Mesodermal cell (in vitro differentiated cells): ENCODE measurements around the gene DDAH2.

ENCODE experiments used
- H3K27ac ChIP-seq: 2 replicates; pipeline ENCODE4 v1.7.0; 2013; ENCODE audit warnings: mild to moderate bottlenecking, low read depth, low read length, moderate library complexity; ENCODE audit not compliant: severe bottlenecking
- H3K36me3 ChIP-seq: 2 replicates; pipeline ENCODE4 v1.7.1; 2013; ENCODE audit warnings: mild to moderate bottlenecking, low read length, moderate library complexity; ENCODE audit not compliant: control insufficient read depth, insufficient read depth
- H3K4me1 ChIP-seq: one replicate; pipeline ENCODE4 v1.7.1; 2013; ENCODE audit warnings: mild to moderate bottlenecking, low read length; ENCODE audit not compliant: insufficient read depth, control insufficient read depth, poor library complexity, severe bottlenecking
- H3K4me3 ChIP-seq: 2 replicates; pipeline ENCODE4 v1.7.0; 2013; ENCODE audit warnings: low read length, control low read depth, mild to moderate bottlenecking; ENCODE audit not compliant: insufficient read depth, poor library complexity, severe bottlenecking; ENCODE audit errors: extremely low read depth
- H3K9me3 ChIP-seq: 2 replicates; pipeline ENCODE4 v1.7.1; 2013; ENCODE audit warnings: mild to moderate bottlenecking, low read length, moderate library complexity; ENCODE audit not compliant: control insufficient read depth
- WGBS, 2 experiments: methylation state at CpG; one replicate each; pipeline ENCODE4 v1.1.5; 2013; ENCODE audit warnings: missing lambda C conversion rate in 2 of 2; ENCODE audit not compliant: insufficient coverage in 2 of 2; 5-methylcytosine and 5-hydroxymethylcytosine counted together

DDAH2 gene

DNA sequence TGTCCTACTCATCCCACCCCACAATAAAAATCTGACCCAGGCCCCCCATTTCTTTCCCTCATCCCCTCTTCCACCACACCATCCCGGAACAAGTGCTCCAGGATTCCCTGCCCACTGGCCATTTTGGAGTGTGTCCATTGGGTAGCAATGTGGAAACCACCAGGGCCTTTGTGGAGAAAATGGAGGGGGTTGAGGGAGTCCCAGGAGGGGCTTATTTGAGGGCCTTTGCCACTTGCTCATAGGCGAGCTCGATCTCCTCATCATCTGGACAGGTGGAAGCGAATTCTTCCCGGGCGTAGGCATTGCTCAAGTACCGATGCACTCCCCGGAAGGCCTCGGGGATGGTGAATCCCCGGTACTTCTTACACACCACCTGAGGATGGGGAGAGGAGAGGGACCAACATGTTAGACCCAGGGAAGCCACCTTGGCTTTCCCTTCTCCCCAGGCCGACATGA, 1.6 kb upstream of the DDAH2 start:
- peak overlapping the region; percentile 94 for H3K4me3 ChIP-seq
- H3K27ac ChIP-seq, result peak overlapping the region; percentile 94
- 85 to 90% methylated on average over 4 to 6 of the region's 11 CpGs for WGBS, 2 experiments
- H3K9me3 ChIP-seq, result no peaks in the 10 kb centered on the region
- H3K36me3 ChIP-seq, result peaks cover 74% of the 10 kb centered on the region
- H3K4me1 ChIP-seq, result peaks cover 30% of the 10 kb centered on the region

DNA sequence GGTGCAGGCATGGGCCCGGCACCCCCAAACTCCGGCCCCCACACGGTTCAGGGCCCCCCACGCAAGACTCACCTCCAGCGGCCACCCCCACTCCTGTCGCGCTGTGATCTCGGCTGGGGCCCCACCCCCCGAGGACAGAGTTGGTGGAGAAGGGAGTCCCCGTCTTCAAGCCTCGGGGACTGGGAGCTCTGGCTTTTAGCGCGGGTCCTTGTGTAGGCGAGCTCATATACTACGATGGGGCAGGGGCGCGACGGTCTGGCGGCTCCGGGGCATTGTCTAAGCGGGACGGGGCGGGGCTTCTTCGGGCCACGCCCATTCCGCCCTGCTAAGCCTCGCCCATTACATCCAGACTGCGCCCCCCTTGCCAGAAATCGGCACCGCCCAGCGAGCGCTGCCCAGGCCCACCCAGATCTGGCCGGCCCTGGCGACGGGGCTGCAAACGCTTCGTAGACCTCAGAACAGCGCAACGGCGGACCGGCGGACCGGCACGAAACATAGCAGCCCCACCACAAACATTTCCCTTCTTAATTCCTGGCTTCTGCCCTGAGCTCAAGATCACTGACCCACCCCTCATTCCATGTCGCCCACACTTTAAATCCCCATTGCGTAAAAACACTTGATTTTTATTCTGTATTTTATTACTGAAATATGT, 1.0 kb upstream of the DDAH2 start:
- H3K36me3 ChIP-seq, result peaks cover 79% of the 10 kb centered on the region

DNA sequence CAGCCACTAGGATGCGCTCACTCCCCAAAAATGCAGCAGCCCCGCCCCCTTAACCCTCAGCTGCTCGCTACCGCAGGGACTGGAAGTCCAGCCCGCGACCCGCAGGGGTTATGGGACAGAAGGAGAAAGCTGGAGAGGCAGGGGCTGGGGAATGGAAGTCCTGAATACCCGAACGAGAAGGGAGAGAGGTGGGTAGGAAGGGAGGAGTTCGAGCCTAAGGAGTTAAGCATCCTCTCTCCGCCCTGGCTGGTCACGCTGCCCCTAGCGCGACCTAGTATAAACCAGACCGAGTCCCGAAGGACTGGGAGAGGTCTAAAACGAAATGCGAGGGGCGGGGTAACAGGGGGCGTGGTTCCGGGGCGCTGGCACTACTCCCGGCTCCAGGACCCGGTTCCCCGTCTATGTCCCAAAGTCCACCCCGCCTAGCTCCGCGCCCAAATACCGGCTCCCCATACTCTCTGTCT, 448 bp upstream of the DDAH2 start:
- Histone ChIP-seq H3K9me3 (no peaks in the 10 kb centered on the region), H3K27ac (peak overlapping the region; percentile 94), H3K36me3 (peaks cover 84% of the 10 kb centered on the region), H3K4me1 (peaks cover 30% of the 10 kb centered on the region), H3K4me3 (peak overlapping the region; percentile 94)
- WGBS, 2 experiments, result 0% methylated on average over 13 to 18 of the region's 29 CpGs

More for the DNA sequence above, 1.0 kb upstream of the DDAH2 start:
- Histone ChIP-seq H3K4me3 (peak overlapping the region; percentile 94), H3K27ac (peak overlapping the region; percentile 94), H3K4me1 (peaks cover 30% of the 10 kb centered on the region), H3K9me3 (no peaks in the 10 kb centered on the region)
- 0 to 1% methylated on average over 26 to 34 of the region's 46 CpGs for WGBS, 2 experiments

DNA sequence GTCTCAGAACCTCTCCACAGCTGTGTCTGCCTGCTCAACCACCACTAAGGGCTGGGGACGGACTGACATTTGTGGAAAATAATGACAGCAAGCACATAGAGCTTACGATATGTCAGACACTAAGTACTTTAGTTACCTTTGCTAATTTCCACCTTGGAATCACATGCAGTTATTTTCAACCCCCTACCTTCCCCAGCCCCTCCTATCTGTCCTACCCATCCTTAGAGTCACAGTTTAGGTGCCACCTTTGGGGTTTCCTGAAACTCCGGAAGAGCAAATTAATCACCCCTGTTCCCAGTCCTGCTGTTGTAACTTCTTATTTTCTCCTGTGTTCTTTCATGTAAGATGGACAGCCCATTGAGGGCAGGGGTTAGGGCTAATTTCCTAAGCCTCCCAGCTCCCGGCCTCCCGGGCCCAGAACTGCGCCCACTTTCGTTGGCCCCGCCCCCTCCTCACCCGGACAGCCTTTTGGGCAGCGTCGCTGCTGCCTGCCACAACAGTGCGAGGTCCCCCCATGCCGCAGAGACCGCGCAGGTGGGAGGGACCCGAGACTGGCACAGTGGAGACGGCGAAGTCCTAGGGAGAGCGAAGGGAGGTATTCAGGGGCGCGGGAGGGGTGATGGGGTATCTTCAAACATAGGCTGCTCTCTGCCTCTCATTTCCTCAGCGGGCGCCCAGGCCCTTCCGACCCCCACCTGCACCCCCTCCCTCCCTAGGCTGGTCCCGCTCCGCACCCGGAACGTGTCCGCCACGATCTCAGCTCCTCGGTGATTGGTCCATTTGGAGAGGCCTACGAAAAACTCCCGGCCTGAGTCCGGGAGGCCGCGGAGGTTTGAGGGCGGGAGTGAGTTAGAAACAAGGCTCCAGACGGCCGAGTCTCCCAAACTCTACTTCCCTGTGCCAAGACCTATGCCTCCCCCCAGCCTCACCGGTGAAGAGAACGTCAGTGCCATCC, 1.1 kb downstream of the DDAH2 start:
- Histone ChIP-seq H3K4me1 (peaks cover 24% of the 10 kb centered on the region), H3K9me3 (no peaks in the 10 kb centered on the region), H3K27ac (no peak overlapping the region), H3K4me3 (no peak overlapping the region), H3K36me3 (peaks cover 71% of the 10 kb centered on the region)
- WGBS, 2 experiments, result 93 to 96% methylated on average over 32 to 35 of the region's 41 CpGs

DNA sequence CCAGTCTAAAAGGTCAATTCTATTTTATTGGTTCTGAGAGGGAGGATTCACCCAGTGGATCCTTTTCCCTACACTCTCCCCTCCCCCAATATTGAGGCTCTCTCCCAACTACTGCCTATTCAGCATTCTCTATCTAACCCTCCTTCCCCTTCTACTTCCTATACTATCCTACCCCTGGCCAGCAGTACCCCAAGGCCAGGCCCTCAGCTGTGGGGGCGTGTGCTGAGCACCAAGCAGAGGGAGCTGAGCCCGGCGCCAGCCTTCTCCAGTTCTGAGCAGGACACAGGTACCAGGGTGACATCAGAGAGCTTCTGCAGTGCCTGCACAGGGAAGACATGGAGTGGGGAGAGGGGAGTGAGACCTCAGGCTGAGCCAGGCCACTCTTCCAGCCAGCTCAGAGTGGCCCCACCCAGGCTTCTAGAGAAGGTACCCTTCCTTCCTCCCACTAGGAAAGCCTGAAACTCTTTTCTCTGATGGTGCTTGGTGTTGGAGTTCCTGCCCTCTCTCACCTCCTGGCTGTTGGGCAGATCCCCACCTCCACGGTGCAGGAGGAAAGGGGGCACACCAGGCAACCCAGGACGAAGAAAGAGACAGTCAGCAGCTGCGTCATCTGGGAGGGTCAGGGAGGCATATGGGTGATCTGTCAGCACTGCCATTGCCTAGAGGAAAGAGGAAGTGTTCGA, 1.9 kb downstream of the DDAH2 start:
- peaks cover 20% of the 10 kb centered on the region for H3K4me1 ChIP-seq
- no peak overlapping the region for H3K4me3 ChIP-seq
- peaks cover 64% of the 10 kb centered on the region for H3K36me3 ChIP-seq
- no peaks in the 10 kb centered on the region for H3K9me3 ChIP-seq
- no peak overlapping the region for H3K27ac ChIP-seq
- 90 to 96% methylated on average over 2 to 5 of the region's 7 CpGs for WGBS, 2 experiments

DNA sequence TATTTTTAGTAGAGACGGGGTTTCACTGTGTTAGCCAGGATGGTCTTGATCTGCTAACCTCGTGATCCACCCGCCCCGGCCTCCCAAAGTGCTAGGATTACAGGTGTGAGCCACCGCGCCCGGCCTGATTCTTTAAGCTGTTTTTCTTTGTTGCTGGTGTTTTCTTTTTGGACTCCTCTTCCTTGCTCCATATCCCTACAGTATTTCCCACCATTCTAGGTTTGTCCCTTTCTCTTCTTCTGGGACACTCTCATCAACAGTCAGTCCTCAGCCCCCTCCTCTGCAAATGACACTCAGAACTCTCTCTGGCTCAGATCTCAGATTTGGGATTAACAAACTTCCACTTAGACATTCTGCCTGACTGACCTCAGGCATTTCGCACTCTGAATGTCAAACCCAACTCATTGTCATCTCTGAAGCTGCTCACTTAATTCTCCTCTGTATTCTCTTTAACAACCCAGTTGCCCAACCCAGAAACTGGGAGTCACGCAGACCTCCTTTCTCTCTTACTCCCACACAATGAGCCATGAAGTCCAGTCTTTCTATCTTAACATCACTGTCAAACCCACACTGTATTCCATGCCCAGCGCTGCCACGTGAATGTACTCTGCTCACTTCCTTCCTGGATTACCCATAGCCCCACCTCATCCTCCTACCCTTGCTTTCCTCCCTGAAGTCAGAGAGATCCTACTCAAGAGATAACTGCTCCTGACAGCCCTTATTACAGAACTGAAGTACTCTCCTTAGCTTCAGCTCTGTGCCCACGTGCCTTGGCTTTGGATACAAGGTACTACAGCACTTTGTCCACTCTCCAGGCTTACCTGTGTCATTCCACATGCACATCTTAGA, 3.4 kb downstream of the DDAH2 start:
- Histone ChIP-seq H3K27ac (no peak overlapping the region), H3K36me3 (peaks cover 49% of the 10 kb centered on the region), H3K9me3 (no peaks in the 10 kb centered on the region), H3K4me1 (peaks cover 6% of the 10 kb centered on the region), H3K4me3 (no peak overlapping the region)
- WGBS, 2 experiments, result 92 to 94% methylated on average over 8 to 12 of the region's 12 CpGs

DNA sequence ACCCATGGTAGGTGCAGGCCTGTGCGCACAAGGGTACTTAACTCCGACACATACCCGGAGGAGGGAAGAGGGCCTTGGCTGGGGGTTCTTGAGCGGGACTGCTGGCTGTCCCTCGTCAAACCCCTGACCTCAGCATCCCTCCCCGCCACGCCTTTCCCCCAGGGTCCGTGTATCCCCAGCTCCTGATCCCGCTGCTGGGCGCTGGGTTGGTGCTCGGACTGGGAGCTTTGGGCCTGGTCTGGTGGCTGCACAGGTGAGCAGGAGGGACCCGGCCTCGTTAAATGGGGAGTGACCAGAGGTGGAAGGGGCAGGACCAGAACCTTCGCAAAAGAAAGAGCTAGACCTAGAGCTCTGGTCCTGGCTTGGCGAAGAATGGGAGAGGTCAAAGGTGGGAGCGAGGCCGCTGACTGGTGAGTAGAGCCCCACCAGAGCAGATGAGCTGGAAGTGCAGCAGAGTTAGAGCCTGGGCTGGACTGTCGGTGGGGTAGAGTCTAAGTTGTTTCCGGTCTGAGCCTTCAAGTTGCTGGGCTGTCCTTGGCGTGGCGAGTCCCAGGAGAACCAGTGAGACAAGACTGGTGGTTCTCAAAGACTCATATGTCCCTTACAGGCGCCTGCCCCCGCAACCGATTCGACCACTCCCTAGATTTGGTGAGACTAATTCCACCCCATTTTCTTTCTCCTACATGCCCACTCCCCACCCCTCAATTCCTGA, 5.0 kb downstream of the DDAH2 start:
- Histone ChIP-seq H3K4me3 (no peak overlapping the region), H3K9me3 (no peaks in the 10 kb centered on the region), H3K36me3 (peaks cover 47% of the 10 kb centered on the region), H3K4me1 (peaks cover 3% of the 10 kb centered on the region), H3K27ac (no peak overlapping the region)
- 94 to 97% methylated on average over 23 to 24 of the region's 25 CpGs for WGBS, 2 experiments

DNA sequence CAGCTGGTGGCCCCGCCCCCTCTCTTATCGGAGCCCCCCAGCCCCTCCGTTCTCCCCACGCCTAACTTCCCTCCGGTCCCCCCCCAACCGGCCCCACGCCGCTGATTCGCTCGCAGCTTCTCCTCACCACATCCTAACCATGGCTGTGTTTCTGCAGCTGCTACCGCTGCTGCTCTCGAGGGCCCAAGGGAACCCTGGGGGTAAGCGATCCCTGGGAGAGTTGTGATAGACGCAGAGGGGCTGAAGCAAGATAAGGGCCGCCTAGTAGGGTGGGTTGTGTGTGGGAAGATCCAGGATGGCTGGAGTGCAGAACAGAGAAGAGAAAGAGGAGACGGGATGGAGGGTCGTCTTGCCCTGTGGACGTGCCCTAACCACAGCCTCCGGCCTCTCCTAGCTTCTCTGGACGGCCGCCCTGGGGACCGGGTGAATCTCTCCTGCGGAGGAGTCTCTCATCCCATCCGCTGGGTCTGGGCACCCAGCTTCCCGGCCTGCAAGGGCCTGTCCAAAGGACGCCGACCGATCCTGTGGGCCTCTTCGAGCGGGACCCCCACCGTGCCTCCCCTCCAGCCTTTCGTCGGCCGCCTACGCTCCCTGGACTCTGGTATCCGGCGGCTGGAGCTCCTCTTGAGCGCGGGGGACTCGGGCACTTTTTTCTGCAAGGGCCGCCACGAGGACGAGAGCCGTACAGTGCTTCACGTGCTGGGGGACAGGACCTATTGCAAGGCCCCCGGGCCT, 5.7 kb downstream of the DDAH2 start, which contains the start of gene MPIG6B:
TSS of gene MPIG6B (plus strand) at position 129 of the 735 bp plus-strand sequence. CDS start at position 140, 11 bp downstream.
- WGBS, 2 experiments, result 94% methylated on average over 31 to 35 of the region's 46 CpGs
- peaks cover 42% of the 10 kb centered on the region for H3K36me3 ChIP-seq
- no peaks in the 10 kb centered on the region for H3K4me1 ChIP-seq
- H3K27ac ChIP-seq, result no peak within 1 kb of the TSS
- no peaks in the 10 kb centered on the region for H3K9me3 ChIP-seq
- no peak within 1 kb of the TSS for H3K4me3 ChIP-seq

DNA sequence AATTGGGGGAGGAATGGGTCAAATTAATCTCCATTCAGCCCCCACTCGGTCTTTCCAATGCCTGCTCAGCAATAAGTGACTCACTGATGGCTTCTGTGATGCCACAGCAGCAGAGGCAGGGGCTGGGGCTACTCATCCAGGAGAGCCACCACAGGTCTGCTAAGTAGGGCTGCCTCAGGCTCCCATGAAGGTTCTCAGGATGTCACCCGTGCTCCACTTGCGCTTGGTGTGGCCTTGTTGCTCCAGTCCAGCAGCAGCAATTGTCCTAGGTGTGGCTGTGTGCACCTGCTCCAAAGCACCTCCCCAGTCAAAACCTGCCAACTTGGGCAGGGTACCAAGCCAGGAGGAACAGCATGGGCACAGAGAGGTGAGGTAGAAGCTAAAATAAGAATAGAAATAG, 6.9 kb downstream of the DDAH2 start:
- 83 to 87% methylated on average over 3 of the region's 3 CpGs for WGBS, 2 experiments
- Histone ChIP-seq H3K4me3 (no peak overlapping the region), H3K36me3 (peaks cover 30% of the 10 kb centered on the region), H3K27ac (no peak overlapping the region), H3K4me1 (no peaks in the 10 kb centered on the region), H3K9me3 (no peaks in the 10 kb centered on the region)
